HFF-Myc (cell line): ENCODE measurements around the gene IGFBP2.

Experiments used
- DNase-seq: peaks from one replicate; pipeline ENCODE4 v3.0.0-alpha.2; 2011; ENCODE audit warnings: low read depth; ENCODE audit errors: extremely low read depth
- H3K4me3 ChIP-seq: replicated peaks from 2 replicates; pipeline ENCODE4 v1.5.1; 2011; ENCODE audit warnings: low read depth, mild to moderate bottlenecking, control low read depth, low read length
- TF ChIP-seq, protein P1 (sequence below): IDR thresholded peaks from 2 replicates; pipeline ENCODE4 v1.5.1; 2012; ENCODE audit warnings: mild to moderate bottlenecking, low read depth, low read length, control low read depth; ENCODE audit errors: missing control alignments

Gene IGFBP2

DNA sequence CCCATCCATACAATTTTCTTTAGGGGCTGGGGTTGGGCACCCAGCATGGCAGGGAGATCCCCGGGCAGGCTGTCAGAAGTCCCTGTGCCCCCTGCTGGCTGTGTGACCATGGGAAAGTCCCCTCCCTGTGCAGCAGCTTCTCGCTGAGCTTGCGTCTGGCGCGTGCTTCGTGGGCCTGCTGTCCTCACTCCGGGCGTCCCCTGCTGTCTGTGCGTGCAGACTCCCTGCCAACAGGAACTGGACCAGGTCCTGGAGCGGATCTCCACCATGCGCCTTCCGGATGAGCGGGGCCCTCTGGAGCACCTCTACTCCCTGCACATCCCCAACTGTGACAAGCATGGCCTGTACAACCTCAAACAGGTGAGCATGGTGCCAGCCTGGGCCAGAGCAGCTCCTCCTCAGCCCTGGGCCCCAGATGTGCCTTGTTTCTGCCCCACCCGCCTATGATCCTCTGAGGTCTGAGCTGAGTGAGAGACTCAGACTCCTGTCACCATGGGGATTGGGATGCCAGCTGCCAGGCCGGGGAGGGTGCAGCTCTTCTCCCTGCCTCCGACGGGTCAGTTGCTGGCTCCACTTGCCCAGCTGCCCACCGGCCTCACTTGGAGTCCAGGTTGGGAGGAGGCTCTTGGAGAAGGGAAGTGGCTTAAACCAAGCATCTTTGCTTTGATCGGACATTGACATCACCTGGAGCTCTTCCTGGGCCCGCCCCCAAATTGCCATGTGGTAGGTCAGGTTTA lies 28.6 kb downstream of the IGFBP2 start:
- DNase-seq: no peak
- TF ChIP-seq, protein P1, sequence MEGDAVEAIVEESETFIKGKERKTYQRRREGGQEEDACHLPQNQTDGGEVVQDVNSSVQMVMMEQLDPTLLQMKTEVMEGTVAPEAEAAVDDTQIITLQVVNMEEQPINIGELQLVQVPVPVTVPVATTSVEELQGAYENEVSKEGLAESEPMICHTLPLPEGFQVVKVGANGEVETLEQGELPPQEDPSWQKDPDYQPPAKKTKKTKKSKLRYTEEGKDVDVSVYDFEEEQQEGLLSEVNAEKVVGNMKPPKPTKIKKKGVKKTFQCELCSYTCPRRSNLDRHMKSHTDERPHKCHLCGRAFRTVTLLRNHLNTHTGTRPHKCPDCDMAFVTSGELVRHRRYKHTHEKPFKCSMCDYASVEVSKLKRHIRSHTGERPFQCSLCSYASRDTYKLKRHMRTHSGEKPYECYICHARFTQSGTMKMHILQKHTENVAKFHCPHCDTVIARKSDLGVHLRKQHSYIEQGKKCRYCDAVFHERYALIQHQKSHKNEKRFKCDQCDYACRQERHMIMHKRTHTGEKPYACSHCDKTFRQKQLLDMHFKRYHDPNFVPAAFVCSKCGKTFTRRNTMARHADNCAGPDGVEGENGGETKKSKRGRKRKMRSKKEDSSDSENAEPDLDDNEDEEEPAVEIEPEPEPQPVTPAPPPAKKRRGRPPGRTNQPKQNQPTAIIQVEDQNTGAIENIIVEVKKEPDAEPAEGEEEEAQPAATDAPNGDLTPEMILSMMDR: peak; percentile 26

GRCh38 chr2:216663106-216663505 lies 29.9 kb downstream of the IGFBP2 start:
- no peak overlapping the region for H3K4me3 ChIP-seq
- DNase-seq: no peak
- TF ChIP-seq, protein P1: no peak

More for the DNA sequence above, 28.6 kb downstream of the IGFBP2 start:
- H3K4me3 ChIP-seq: no peak overlapping the region

GRCh38 chr2:216663846-216664245 lies 30.6 kb downstream of the IGFBP2 start:
- no peak overlapping the region for H3K4me3 ChIP-seq
- no peak for DNase-seq
- TF ChIP-seq, protein P1: no peak

GRCh38 chr2:216664593-216665034 lies 31.4 kb downstream of the IGFBP2 start:
- TF ChIP-seq, protein P1: peak; percentile 30
- DNase-seq: no peak
- no peak overlapping the region for H3K4me3 ChIP-seq

GRCh38 chr2:216665242-216665641 lies 32.0 kb downstream of the IGFBP2 start:
- DNase-seq: no peak
- no peak overlapping the region for H3K4me3 ChIP-seq
- TF ChIP-seq, protein P1: no peak

- no peak for DNase-seq
These were observed 32.5 kb downstream of the IGFBP2 start for GRCh38 chr2:216665717-216666116.

More at GRCh38 chr2:216665717-216666116, 32.5 kb downstream of the IGFBP2 start:
- TF ChIP-seq, protein P1: no peak
- H3K4me3 ChIP-seq: no peak overlapping the region
